Smooth muscle cell (in vitro differentiated cells): ENCODE results near the gene TIMP4. TPM values are rescaled to one million over a fixed set of nuclear protein-coding genes. Genes with fewer than 3 reads are reported as not detected.

Source experiments
- DNase-seq: peaks from one replicate; lab custom pipeline; 2025; ENCODE audit not compliant: unreplicated experiment; lab: John Stamatoyannopoulos, UW
- H2AFZ ChIP-seq: fragments of 200-600 bp; sonication (generic); 2 replicates; pipeline ENCODE4 v1.6.0; 2016; ENCODE audit warnings: antibody characterized with exemption, low read depth, mild to moderate bottlenecking
- H3F3A ChIP-seq: fragments of 200-600 bp; sonication (generic); 2 replicates; pipeline ENCODE4 v1.6.0; 2017; ENCODE audit warnings: antibody characterized with exemption, low read depth
- H3K27ac ChIP-seq: fragments of 200-600 bp; sonication (generic); 2 replicates; pipeline ENCODE4 v1.5.1; 2016; ENCODE audit warnings: low read depth, mild to moderate bottlenecking
- H3K27me3 ChIP-seq: fragments of 200-600 bp; sonication (generic); 2 replicates; pipeline ENCODE4 v1.6.1; 2016; ENCODE audit warnings: low read depth, mild to moderate bottlenecking
- H3K36me3 ChIP-seq: fragments of 200-600 bp; sonication (generic); 2 replicates; pipeline ENCODE4 v1.5.1; 2016; ENCODE audit warnings: low read depth
- H3K4me1 ChIP-seq: fragments of 200-600 bp; sonication (generic); 2 replicates; pipeline ENCODE4 v1.5.1; 2016; ENCODE audit warnings: low read depth
- H3K4me2 ChIP-seq: fragments of 200-600 bp; sonication (generic); 2 replicates; pipeline ENCODE4 v1.6.0; 2016; ENCODE audit warnings: mild to moderate bottlenecking
- H3K4me3 ChIP-seq: fragments of 200-600 bp; sonication (generic); 2 replicates; pipeline ENCODE4 v1.5.1; 2016; ENCODE audit warnings: mild to moderate bottlenecking
- H3K79me2 ChIP-seq: fragments of 200-600 bp; sonication (generic); 2 replicates; pipeline ENCODE4 v1.6.0; 2016; ENCODE audit warnings: low read depth, mild to moderate bottlenecking
- H3K9ac ChIP-seq: fragments of 200-600 bp; sonication (generic); 2 replicates; pipeline ENCODE4 v1.6.0; 2016; ENCODE audit warnings: low read depth
- H3K9me3 ChIP-seq: fragments of 200-600 bp; sonication (generic); replicated peaks from 2 replicates; pipeline ENCODE4 v1.5.1; 2016; ENCODE audit warnings: low read depth
- H4K20me1 ChIP-seq: fragments of 200-600 bp; sonication (generic); 2 replicates; pipeline ENCODE4 v1.6.0; 2016; ENCODE audit warnings: low read depth
- CTCF ChIP-seq: fragments of 200-600 bp; sonication (generic); IDR thresholded peaks from 2 replicates; pipeline ENCODE4 v1.5.1; 2017; ENCODE audit warnings: borderline replicate concordance, mild to moderate bottlenecking, antibody characterized with exemption; ENCODE audit not compliant: insufficient read depth, poor library complexity, severe bottlenecking
- WGBS: methylation state at CpG from one replicate; pipeline ENCODE4 v1.1.7; 2016; ENCODE audit warnings: low lambda C conversion rate; 5-methylcytosine and 5-hydroxymethylcytosine counted together
- polyA plus RNA-seq: library from polyadenylated mRNA; unstranded; fragments of >200 nt; fragmentation: Nextera tagmentation; extraction: Ambion mirVana; gene quantifications from 2 replicates; pipeline ENCODE4 v1.2.1, GENCODE V29; 2016
- total RNA-seq: library from RNA; depleted of rRNA; stranded (reverse); fragments of >200 nt; gene quantifications from 2 replicates; pipeline ENCODE4 v1.2.3, GENCODE V29; 2014

The TIMP4 gene
- total and polyA plus RNA-seq, 2 experiments from 2014 or later = 0.27 to 1.5 TPM

GRCh38 chr3:12185172-12185710, 26.5 kb upstream of the TIMP4 start:
- no peaks in the 10 kb centered on the region for H3K9me3 ChIP-seq
- TF ChIP-seq CTCF = no peak
- no peaks in the 10 kb centered on the region for H3K36me3 ChIP-seq
- H3K79me2 ChIP-seq = no peaks in the 10 kb centered on the region
- WGBS = 95% methylated on average over 5 of the region's 5 CpGs
- no peak overlapping the region for H3K9ac ChIP-seq
- H3K4me3 ChIP-seq = no peak overlapping the region
- DNase-seq = no peak
- H3F3A ChIP-seq = peaks cover 12% of the 10 kb centered on the region
- H3K4me1 ChIP-seq = peaks cover 17% of the 10 kb centered on the region
- H3K27me3 ChIP-seq = no peaks in the 10 kb centered on the region
- no peak overlapping the region for H3K4me2 ChIP-seq
- no peaks in the 10 kb centered on the region for H4K20me1 ChIP-seq
- no peak overlapping the region for H3K27ac ChIP-seq
- H2AFZ ChIP-seq = no peak overlapping the region

- Histone ChIP-seq H3K4me2 (no peak overlapping the region), H3K4me3 (no peak overlapping the region), H3F3A (peaks cover 12% of the 10 kb centered on the region), H3K79me2 (no peaks in the 10 kb centered on the region), H3K36me3 (no peaks in the 10 kb centered on the region), H4K20me1 (no peaks in the 10 kb centered on the region), H2AFZ (no peak overlapping the region), H3K9me3 (no peaks in the 10 kb centered on the region), H3K27ac (no peak overlapping the region), H3K4me1 (peaks cover 17% of the 10 kb centered on the region), H3K27me3 (no peaks in the 10 kb centered on the region), H3K9ac (no peak overlapping the region)
- DNase-seq = no peak
- 95% methylated on average over 5 of the region's 5 CpGs for WGBS
- TF ChIP-seq CTCF = no peak
These were observed 25.8 kb upstream of the TIMP4 start for GRCh38 chr3:12184541-12184940.

GRCh38 chr3:12182687-12183441, 24.2 kb upstream of the TIMP4 start:
- peaks cover 6% of the 10 kb centered on the region for H3F3A ChIP-seq
- no peak overlapping the region for H2AFZ ChIP-seq
- no peaks in the 10 kb centered on the region for H3K79me2 ChIP-seq
- no peak overlapping the region for H3K4me2 ChIP-seq
- no peaks in the 10 kb centered on the region for H3K36me3 ChIP-seq
- H4K20me1 ChIP-seq = no peaks in the 10 kb centered on the region
- no peak for TF ChIP-seq CTCF
- H3K27me3 ChIP-seq = no peaks in the 10 kb centered on the region
- no peak overlapping the region for H3K9ac ChIP-seq
- peaks cover 6% of the 10 kb centered on the region for H3K4me1 ChIP-seq
- DNase-seq = no peak
- no peak overlapping the region for H3K27ac ChIP-seq
- no peaks in the 10 kb centered on the region for H3K9me3 ChIP-seq
- H3K4me3 ChIP-seq = no peak overlapping the region
- whole genome bisulfite sequencing = 90% methylated on average over 16 of the region's 16 CpGs

- H3K4me2 ChIP-seq = no peak overlapping the region
- no peaks in the 10 kb centered on the region for H3K79me2 ChIP-seq
- H3K27me3 ChIP-seq = no peaks in the 10 kb centered on the region
- H3K36me3 ChIP-seq = no peaks in the 10 kb centered on the region
- no peaks in the 10 kb centered on the region for H4K20me1 ChIP-seq
- no peaks in the 10 kb centered on the region for H3K9me3 ChIP-seq
- no peak for TF ChIP-seq CTCF
- no peak for DNase-seq
- no peak overlapping the region for H3K9ac ChIP-seq
- H3K4me3 ChIP-seq = no peak overlapping the region
- no peak overlapping the region for H2AFZ ChIP-seq
- no peaks in the 10 kb centered on the region for H3F3A ChIP-seq
- no peaks in the 10 kb centered on the region for H3K4me1 ChIP-seq
- no peak overlapping the region for H3K27ac ChIP-seq
- WGBS = 95% methylated on average over 2 of the region's 2 CpGs
These were observed 23.1 kb upstream of the TIMP4 start for GRCh38 chr3:12181806-12182205.
